AG09319 (cell line): ENCODE results near the gene SLC26A8.

ENCODE experiments used
- DNase-seq: peaks from one replicate; pipeline ENCODE4 v3.0.0-alpha.2; 2010; ENCODE audit warnings: low read depth; ENCODE audit errors: extremely low read depth
- CTCF ChIP-seq: IDR thresholded peaks from 2 replicates; pipeline ENCODE4 v1.5.1; 2011; ENCODE audit warnings: low read depth, mild to moderate bottlenecking, inconsistent platforms, low read length, moderate library complexity

Gene SLC26A8

GRCh38 chr6:36068586-36068985 is 44.1 kb upstream of the SLC26A8 start:
- no peak for TF ChIP-seq CTCF
- DNase-seq, result no peak

DNA sequence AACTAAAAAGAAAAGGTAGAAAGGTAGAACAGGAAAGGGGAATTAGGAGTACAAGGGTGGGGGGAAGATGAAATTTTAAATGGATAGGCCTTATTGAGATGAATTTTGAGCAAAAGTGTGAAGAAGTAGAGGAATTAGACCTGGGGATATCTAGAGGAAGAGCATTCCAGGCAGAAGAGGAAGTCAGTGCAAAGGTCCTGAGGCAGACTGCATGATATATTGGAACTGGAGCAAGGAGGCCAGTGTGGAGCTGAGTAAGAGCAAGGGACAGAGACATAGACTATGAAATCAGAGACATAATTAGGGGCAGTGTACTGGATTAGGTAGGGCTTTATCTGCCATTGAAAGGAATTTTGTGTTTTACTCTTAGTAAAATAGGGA is 43.6 kb upstream of the SLC26A8 start:
- DNase-seq, result no peak
- no peak for TF ChIP-seq CTCF

- TF ChIP-seq CTCF, result no peak
- DNase-seq, result no peak
These were observed 43.1 kb upstream of the SLC26A8 start for GRCh38 chr6:36067374-36068011.

GRCh38 chr6:36066817-36067216 is 42.4 kb upstream of the SLC26A8 start:
- no peak for TF ChIP-seq CTCF
- DNase-seq, result no peak

- no peak for DNase-seq
- TF ChIP-seq CTCF, result no peak
These were observed 41.5 kb upstream of the SLC26A8 start for GRCh38 chr6:36065916-36066315.

DNA sequence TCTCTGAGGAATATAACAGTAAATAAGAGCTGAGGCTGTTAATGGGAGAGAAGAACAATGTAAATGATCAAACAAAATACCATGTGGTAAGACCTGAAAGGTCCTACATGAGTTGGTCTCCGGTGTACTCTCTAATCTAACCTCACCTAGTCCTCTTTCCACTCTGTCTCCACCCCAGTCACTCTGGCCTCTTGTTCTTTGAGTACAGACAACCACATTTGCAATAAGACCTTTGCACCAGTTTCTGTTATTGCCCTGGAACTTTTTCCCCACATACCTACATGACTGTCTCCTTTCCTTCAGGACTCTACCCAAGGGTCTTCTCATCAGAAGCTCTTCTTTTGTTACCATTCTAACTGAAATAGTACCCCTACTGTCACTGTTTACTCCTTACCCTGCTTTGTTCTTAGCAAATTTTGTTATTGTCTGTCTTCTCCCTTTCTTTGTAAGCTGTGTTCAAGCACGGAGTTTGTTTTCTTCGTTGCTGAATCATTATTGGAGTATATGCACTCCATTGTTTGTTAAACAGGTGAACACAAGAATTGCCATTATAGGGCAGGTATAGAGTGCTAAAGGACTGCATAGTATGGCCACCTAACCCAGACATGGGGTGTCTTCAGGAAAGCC is 40.4 kb upstream of the SLC26A8 start:
- no peak for TF ChIP-seq CTCF

DNA sequence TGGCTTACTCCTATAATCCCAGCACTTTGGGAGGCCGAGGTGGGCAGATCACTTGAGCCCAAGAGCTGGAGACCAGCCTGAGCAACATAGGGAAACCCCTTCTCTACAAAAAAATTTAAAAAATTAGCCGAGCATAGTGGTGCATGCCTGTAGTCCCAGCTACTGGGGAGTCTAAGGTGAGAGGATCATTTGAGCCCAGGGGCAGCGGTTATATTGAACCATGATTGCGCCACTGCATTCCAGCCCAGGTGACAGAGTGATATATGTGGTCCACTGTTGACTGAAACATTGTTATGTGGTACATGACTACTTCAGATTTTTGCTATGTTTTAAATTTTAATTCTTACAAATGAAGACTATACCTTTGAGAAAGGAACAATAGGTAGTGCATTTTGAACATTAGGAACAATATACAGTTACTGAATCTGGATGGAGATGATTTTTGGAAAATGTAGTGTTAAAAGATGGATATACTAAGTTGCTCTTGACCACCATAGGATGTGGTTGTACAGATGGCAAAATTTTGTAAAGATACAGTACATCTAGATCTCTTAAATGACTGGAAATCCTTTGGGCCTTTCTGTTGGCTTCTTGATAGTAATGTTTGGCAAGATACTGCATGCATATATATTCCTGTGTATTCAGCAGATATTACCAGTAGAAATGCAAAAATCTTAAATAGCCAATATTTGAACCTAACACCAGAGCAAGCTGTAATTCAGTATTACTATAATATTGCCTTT is 39.0 kb upstream of the SLC26A8 start:
- no peak for DNase-seq
- TF ChIP-seq CTCF, result no peak

More for the DNA sequence above, 40.4 kb upstream of the SLC26A8 start:
- DNase-seq, result no peak
